SK-N-SH treated with all-trans-retinoic acid at 6 μM for 48 hours (cell line): ENCODE measurements around the gene FOXL1.

Experiments used
- ARNTL ChIP-seq: fragments of 450-650 bp; formaldehyde crosslinking; IDR thresholded peaks from 2 replicates; pipeline ENCODE4 v1.5.0; 2020; ENCODE audit warnings: low read depth, mild to moderate bottlenecking, moderate library complexity, borderline replicate concordance
- BACH2 ChIP-seq: fragments of 250-450 bp; sonication (Bioruptor Pico); IDR thresholded peaks from 2 replicates; pipeline ENCODE4 v1.9.0; 2021; ENCODE audit warnings: mild to moderate bottlenecking, borderline replicate concordance
- CREB5 ChIP-seq: fragments of 250-450 bp; sonication (Bioruptor Pico); IDR thresholded peaks from 2 replicates; pipeline ENCODE4 v1.5.1; 2020; ENCODE audit warnings: low read depth, mild to moderate bottlenecking, moderate library complexity
- CSDC2 ChIP-seq: fragments of 250-450 bp; sonication (Bioruptor Pico); IDR thresholded peaks from 2 replicates; pipeline ENCODE4 v1.5.0; 2020; ENCODE audit warnings: mild to moderate bottlenecking, moderate library complexity
- GLIS3 ChIP-seq: fragments of 250-450 bp; sonication (Bioruptor Pico); IDR thresholded peaks from 2 replicates; pipeline ENCODE4 v1.5.0; 2020; ENCODE audit warnings: mild to moderate bottlenecking, moderate library complexity
- OSR1 ChIP-seq: fragments of 250-450 bp; sonication (Bioruptor Pico); IDR thresholded peaks from 2 replicates; pipeline ENCODE4 v1.8.0; 2022; ENCODE audit warnings: moderate library complexity, mild to moderate bottlenecking, inconsistent platforms
- PATZ1 ChIP-seq: fragments of 250-450 bp; sonication (Bioruptor Pico); IDR thresholded peaks from 2 replicates; pipeline ENCODE4 v1.8.0; 2020; ENCODE audit warnings: mild to moderate bottlenecking, moderate library complexity, borderline replicate concordance
- PPARA ChIP-seq: fragments of 250-450 bp; sonication (Bioruptor Pico); IDR thresholded peaks from 2 replicates; pipeline ENCODE4 v1.5.0; 2020; ENCODE audit warnings: mild to moderate bottlenecking, borderline replicate concordance
- RARB ChIP-seq: fragments of 250-450 bp; sonication (Bioruptor Pico); IDR thresholded peaks from 2 replicates; pipeline ENCODE4 v1.8.0; 2021; ENCODE audit warnings: mild to moderate bottlenecking, moderate library complexity
- SNAI2 ChIP-seq: fragments of 250-450 bp; sonication (Bioruptor Pico); IDR thresholded peaks from 2 replicates; pipeline ENCODE4 v1.5.0; 2020; ENCODE audit warnings: mild to moderate bottlenecking, moderate library complexity
- TSHZ2 ChIP-seq: fragments of 250-450 bp; sonication (Bioruptor Pico); IDR thresholded peaks from 2 replicates; pipeline ENCODE4 v1.5.0; 2020; ENCODE audit warnings: mild to moderate bottlenecking, moderate library complexity
- ZFP30 ChIP-seq: fragments of 450-650 bp; formaldehyde crosslinking; IDR thresholded peaks from 2 replicates; pipeline ENCODE4 v1.5.0; 2022; ENCODE audit warnings: mild to moderate bottlenecking, moderate library complexity
- ZNF565 ChIP-seq: fragments of 450-650 bp; formaldehyde crosslinking; conservative IDR thresholded peaks from 2 replicates; pipeline ENCODE4 v1.5.0; 2020; ENCODE audit warnings: low read depth, mild to moderate bottlenecking, moderate library complexity
- ZNF8 ChIP-seq: fragments of 450-650 bp; formaldehyde crosslinking; IDR thresholded peaks from 2 replicates; pipeline ENCODE4 v1.5.0; 2020; ENCODE audit warnings: mild to moderate bottlenecking, moderate library complexity

GRCh38 chr16:86565644-86566511 is 12.5 kb upstream of the FOXL1 start:
- no peak for TF ChIP-seq ZNF8 (CRISPR knock-in tag)
- TF ChIP-seq CREB5 (CRISPR knock-in tag) = no peak
- no peak for TF ChIP-seq PPARA (CRISPR knock-in tag)
- no peak for TF ChIP-seq GLIS3 (CRISPR knock-in tag)
- no peak for TF ChIP-seq ZFP30
- TF ChIP-seq PATZ1 (CRISPR knock-in tag) = no peak
- TF ChIP-seq CSDC2 (CRISPR knock-in tag) = no peak
- no peak for TF ChIP-seq RARB (CRISPR knock-in tag)
- TF ChIP-seq BACH2 (CRISPR knock-in tag) = no peak
- TF ChIP-seq TSHZ2 (CRISPR knock-in tag) = no peak
- TF ChIP-seq OSR1 = no peak
- TF ChIP-seq ZNF565 (CRISPR knock-in tag) = no peak
- TF ChIP-seq ARNTL = no peak
- TF ChIP-seq SNAI2 (CRISPR knock-in tag) = no peak
